MV-4-11 (cell line): ENCODE results near the gene LSS.
"Not testable (repeated sequence)": the region's sequence is repeated elsewhere in the genome, so short reads cannot be mapped to it uniquely, and the experiment has no call there.

Source experiments
- DNase-seq: peaks from one replicate; lab custom pipeline; 2025; lab: John Stamatoyannopoulos, UW

LSS gene

DNA sequence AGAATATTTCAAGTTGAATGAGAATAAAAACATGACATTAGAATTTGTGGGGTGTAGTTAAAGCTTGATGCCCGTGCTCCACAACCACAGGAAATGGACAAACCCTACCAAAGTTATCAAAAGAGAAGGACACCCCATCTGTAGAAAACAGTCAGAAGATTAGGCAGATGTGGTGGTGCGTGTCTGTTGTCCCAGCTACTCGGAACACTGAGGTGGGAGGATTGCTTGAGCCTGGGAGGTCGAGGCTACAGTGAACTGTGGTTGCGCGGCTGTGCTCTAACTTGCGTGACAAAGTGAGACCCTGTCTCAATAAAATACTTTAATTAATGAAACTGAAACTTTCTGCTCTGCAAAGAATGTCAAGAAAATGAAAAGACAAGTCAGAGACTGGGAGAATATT, 42.9 kb downstream of the LSS start:
- no peak for DNase-seq

DNA sequence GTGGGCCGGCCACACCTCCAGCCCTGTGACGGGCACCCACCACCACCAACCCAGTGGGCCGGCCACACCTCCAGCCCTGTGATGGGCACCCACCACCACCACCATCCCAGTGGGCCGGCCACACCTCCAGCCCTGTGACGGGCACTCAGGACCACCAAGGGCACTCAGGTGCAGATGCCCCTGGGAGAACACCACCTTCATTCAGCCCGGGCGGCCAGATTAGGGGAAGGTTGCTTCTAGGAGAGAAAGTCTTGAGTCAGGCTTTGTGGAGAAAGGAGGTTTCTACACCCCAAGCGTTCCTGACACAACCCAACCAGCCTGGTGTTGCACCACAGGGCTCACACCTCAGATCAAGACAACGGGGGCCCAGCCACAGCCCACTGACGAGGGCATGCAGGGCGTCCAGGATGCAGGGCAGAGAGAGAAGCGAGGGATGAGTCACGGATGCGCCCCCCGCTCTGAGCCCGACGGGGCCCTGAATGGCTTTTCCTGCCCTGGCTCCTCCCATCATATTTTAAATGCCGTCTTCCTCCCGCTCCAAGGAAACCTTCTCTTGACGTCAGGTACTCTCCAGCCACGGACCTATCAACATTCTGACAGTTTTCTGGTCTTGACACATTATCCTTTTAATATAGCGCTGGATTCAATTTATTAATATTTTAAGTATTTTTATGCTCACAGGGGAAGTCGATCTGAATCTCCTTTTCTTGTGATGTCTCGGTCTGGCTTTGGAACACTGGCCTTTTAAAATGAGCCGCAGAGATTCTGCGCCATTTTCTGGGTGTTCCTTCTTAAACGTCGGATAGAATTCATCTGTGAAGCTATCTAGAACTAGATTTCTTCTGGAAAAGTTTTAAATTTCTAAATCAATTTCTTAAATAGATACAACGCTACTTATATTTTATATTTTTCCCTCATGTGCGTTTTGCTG, 43.7 kb downstream of the LSS start:
- peak; percentile 50 for DNase-seq

DNA sequence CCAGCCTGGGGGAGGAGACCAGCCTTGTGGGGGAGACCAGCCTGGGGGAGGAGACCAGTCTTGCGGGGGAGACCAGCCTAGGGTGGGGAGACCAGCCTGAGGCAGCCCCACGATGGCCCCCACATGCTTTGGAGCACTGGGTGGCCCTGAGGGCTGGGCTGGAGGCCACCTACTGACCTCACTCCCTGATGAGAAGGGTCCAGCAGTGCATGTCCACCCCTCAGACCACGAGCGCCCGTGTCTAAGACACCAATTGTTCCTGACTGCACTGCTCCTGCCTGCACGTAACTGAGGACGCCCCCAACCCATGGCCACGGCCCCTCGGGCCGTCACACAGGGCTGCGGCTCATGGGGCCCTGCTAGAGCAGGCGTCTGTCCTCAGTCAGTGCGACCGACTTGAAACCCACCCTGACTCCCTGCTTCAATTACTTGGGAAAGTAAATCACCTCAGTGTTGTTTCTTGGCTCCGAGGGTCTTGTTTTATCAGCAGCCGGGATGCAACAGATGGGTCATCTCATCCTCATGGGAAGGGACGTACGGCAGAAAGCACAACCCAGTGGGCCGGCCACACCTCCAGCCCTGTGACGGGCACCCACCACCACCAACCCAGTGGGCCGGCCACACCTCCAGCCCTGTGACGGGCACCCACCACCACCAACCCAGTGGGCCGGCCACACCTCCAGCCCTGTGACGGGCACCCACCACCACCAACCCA, 44.5 kb downstream of the LSS start, which contains the start of gene SPATC1L:
SPATC1L (minus strand) TSS at position 550 of the 715 bp plus-strand sequence. CDS start 1,643 bp downstream, outside the sequence.
- no peak for DNase-seq

DNA sequence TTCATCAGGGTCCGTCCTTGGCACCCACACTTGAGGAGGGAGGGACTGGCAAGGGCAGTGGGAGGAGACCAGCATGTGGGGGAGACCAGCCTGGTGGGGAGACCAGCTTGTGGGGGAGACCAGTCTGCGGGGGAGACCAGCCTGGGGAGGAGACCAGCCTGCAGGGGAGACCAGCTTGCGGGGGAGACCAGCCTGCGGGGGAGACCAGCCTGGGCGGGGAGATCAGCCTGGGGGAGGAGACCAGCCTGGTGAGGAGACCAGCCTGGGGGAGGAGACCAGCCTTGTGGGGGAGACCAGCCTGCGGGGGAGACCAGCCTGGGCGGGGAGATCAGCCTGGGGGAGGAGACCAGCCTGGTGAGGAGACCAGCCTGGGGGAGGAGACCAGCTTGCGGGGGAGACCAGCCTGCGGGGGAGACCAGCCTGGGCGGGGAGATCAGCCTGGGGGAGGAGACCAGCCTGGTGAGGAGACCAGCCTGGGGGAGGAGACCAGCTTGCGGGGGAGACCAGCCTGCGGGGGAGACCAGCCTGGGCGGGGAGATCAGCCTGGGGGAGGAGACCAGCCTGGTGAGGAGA, 45.2 kb downstream of the LSS start:
- DNase-seq, result not testable (repeated sequence)

DNA sequence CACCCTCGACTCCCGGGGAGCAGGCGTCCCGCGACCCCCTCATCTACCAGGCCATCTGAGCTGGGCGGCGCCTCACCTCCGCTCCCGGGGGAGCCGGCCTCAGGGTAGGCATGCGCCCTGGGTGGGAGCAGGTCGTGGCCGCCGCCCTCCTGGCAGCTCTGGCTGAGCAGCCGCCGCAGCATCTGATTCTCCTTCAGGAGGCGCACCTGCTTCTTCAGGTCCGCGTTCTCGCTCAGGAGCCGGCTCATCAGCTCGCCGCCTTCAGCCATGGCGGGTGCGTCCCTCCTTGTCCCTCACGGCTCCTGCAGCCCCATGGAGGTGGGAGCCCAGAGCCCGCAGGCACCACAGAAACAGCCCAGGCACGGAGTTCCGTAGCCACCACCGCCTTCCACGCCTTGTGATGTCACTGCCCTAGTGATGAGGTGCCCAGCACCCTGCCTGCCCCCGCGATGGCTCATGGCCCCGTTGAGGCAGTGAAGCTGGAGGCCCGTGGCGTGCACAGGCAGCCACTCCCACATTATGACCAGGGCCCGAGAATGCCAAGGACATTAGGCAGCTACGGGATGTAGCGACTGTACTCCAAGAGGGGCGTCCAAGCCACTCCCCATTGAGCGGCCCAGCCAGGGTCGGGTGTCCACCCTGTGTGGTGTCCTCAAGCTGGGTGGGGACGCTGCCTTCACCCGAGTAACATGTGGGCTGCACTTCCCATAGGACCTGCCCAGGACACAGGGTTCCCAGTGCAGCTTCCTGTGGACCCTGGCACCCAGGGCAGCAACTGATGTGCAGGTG, 45.8 kb downstream of the LSS start:
- DNase-seq, result no peak

DNA sequence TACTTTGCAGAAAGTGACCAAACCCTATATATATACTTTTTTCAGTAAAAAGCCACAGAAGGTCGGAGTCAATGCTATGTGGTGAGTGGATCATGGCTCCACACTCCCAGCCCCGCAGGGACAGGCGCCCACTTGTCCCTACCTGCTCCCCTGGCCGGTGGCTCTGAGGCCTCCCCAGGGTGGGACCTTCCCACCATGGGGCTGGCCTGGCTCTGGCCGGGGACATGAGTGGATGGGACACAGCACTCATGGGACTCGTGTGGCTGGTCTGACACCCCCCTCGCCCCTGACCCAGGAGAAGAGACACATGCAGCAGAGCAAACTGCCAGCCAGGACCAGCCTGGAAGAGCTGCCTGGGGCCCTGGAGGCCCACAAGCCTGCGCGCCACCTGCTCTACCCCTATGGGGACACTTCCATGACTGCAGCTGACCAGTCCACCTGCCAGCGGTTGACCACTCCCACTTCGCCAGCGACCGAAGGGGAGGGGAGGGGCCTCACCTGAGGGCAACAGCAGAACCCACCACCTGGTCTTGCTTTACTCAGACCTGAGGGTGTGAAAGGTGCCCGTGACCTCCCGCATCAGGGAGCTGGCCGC, 46.5 kb downstream of the LSS start:
- no peak for DNase-seq

DNA sequence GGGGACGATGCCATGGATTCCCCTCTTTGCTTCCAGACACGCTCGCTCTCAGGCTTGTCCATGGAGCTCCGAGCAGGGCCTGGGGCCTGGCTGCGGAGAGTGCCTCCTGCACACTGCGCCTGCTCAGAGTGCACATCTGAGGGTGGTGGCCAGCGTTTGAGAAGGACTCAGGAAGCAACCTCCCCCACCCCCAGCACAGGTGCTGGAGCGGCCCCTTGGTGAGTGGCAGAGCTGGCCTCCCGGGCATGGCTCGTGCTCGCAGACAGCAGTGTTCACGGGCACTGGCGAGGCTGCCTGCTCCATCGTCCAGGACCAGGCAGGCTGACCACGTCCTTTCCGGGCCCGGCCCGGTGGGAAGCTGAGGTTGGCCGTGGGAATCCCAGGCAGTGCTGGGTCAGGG, 47.1 kb downstream of the LSS start:
- DNase-seq, result no peak

DNA sequence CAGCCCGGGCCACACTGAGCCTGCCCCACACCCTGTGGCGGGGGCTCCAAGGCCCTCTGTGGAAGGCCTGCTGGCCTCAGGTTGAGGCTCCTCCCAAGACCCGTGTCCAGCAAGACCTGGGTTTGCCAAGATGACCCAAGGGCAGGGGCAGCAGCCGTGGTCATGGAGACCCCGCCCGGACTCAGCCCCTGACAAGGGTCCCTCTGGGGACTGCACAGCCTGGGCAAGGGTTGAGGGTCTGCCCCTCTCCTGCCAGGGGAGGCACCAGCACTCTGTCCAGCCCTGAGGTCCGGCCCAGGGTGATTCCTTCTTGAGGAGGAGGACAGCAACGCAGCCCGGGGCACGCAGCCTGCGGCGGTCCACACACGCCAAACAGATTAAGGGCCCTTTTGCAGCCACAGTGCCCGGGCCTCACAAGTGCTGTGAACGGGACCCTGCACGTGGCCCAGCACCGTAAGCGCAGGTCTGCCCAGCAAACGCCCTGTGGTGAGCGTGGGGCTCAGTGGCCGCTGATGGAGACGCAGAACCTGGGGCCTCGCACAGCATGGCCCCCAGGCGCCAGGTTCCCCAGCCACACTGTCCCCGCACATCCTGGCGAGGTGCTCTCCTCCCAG, 47.7 kb downstream of the LSS start:
- DNase-seq, result no peak

DNA sequence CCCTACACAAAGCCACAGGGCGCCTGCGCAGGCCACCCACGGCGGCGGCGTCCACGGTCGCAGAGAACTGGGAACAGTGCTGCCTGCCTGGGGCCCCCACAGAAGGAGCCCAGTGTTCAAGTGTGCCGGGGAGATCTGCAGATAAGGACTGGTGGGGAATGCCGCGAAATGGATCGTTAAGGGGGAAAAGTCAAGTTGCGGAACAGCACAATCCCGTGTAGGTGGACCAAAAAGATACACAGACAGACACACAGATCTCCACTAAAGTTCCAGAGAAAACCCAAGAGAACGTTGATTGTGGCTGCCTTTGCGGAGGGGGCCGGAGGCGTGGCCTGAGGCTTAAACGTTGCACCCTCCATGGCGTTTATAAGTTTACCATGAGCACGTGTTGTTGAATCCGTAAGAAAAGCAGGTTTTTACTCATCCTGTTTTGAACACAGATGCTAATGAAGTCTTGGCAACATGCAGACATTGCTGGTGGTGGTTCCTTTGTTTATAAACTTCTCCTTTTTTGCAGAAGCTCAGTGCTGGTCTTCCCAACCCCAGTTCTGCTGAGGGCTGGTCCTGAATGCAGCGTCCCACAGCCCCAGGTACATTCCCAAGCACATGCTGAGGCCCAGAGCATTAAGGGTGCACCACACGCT, 48.4 kb downstream of the LSS start:
- DNase-seq, result peak; percentile 46

DNA sequence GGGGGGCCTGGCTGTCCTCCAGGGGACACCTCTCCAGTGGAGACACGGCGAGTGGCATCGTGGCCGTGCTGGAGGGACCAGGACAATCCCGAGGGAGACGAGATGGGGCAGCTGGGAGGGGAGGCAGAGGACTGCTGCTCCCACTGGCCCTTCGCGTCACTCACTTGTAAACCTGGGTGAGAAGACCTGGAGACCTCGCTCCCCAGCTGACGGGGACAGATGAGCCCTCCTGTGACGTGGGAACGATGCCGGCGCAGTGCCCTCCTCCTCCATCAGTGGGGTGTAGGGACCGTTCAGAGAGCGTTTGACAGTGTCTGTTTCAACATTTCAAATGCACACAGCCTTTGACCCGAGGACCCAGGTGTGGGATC, 48.9 kb downstream of the LSS start:
- DNase-seq, result no peak

DNA sequence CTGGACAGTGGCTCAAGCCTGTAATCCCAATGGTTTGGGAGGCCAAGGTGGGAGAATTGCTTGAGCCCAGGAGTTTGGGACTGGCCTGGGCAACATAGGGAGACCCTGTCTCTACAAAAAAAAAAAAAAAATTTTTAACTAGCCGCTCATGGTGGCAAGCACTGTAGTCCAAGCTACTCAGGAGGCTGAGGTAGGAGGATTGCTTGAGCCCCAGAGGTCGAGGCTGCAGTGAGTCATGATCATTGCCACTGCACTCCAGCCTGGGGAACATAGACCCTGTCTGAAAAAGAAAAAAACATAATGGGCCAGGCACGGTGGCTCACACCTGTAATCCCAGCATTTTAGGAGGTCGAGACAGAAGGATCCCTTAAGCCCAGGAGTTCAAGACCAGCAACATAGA, 49.6 kb downstream of the LSS start:
- DNase-seq, result no peak

DNA sequence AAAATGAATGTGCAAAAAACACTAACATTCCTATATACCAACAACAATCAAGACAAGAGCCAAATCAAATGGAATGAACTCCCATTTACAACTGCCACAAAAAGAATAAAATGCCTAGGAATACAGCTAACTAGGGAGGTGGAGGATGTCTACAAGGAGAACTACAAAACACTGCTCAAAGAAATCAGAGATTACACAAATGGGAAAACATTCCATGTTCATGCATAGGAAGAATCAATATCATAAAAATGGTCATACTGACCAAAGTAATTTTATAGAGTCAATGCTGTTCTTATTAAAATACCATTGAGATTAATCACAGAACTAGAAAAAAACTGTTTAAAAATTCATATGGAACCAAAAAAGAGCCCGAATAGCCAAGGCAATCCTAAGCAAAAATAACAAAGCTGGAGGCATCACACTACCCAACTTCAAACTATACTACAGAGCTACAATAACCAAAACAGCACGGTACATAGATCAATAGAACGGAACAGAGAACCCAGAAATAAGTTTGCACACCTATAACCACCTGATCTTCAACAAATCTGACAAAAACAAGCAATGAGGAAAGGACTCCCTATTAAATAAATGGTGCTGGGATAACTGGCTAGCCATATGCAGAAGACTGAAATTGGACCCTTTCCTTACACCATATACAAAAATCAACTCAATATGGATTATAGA, 52.0 kb downstream of the LSS start:
- DNase-seq, result not testable (repeated sequence)

DNA sequence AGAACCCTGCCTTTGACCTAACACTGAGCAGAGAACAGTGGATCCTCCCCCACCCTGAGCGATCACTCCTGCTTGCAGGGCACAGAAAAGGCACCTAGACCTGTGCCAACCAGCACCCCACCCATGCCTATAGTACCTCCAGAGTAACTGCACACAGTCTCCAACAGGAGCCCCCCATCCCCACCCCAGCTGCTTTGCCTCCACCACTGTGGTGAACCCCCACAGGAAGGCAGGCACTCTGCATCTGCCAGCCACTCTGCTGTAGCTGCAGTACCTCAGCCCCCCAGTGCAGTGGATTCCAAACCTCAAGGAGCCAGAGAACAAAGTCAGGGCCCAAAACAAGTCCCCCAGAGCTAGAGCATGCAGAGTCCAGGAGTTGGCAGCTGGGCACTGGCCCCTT, 55.0 kb downstream of the LSS start:
- no peak for DNase-seq

DNA sequence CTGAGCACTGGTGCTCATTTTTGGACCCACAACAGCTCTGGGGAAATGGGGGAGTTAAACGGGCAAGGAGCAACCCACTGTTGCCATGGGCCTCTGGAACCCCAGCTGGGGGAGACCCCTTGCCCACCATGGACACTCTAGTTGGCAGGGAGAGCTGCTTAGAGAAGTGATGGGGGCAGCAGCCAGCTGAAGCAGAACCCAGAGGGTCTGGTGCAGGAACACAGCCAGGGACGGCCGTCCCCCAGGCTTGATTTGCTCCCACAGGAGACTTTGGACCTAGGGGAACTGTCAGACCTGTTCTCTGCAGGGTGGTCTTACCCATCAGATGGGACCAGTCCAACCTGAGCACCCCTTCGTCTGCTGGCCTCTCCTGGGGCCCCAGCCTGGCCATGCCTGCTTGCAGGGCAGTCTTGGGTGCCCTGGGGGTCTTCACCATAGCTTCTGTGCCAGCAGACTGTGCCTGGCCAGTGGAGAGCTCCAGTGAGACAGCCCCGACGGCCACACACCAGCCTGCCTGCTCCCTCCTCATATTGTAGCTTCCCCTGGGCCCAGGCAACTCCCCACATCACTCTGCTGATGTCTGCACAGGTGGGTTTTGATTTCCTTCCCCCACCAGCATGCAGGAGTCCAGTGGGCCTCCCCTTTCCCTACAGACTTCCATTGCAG, 55.6 kb downstream of the LSS start:
- no peak for DNase-seq

DNA sequence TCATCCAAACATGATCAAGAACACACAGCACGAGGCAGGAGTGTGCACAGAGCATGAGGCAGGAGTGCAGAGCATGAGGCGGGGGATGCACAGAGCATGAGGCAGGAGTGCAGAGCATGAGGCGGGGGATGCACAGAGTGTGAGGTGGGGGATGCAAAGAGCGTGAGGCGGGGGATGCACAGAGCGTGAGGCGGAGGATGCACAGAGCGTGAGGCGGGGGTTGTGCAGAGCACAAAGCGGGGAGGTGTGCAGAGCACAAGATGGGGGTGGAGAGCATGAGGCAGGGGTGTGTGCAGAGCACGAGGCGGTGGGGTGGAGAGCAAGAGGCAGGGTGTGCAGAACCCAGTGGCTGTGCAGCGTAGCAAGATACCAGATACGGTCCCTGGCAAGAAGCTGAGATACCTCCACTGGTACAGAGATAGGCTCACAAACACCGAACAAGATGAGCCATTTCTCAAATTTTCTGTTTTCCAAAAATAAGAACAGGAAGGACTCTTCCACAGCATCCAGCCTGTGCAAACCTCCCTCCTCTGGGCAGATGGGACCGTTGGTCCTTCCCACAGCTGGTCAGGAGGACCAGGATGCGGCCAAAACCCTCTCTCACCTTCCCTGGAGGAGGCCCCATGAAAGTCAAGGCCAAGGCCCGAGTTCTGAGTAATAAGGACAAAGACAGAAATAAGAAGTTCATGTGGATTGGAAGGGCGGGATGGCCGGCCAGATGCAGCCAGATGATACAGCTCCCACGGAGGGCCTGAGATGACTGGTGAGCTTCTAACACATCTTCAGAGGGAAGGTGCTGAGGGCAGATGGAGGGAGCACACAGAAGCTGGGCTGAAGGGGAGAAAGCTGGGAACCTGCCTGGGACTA, 56.3 kb downstream of the LSS start:
- no peak for DNase-seq

DNA sequence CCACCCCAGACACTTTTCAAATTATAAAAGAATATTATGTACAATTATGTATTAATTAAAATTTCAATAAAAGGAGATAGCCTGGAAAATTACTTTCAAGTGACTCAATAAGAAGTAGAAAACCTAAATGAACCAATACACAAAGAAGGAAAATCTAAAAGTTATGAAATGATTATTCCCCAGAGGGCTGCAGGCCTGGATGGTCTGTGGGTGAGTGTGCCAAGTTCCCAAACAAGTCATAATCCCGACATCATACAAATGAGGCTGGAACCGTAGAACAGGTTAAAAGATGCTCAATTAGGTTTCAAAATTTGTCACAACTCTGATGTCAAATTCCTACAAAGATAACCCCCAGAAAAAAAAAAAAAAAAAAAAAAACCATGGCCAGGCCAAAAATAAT, 57.0 kb downstream of the LSS start:
- DNase-seq, result no peak

DNA sequence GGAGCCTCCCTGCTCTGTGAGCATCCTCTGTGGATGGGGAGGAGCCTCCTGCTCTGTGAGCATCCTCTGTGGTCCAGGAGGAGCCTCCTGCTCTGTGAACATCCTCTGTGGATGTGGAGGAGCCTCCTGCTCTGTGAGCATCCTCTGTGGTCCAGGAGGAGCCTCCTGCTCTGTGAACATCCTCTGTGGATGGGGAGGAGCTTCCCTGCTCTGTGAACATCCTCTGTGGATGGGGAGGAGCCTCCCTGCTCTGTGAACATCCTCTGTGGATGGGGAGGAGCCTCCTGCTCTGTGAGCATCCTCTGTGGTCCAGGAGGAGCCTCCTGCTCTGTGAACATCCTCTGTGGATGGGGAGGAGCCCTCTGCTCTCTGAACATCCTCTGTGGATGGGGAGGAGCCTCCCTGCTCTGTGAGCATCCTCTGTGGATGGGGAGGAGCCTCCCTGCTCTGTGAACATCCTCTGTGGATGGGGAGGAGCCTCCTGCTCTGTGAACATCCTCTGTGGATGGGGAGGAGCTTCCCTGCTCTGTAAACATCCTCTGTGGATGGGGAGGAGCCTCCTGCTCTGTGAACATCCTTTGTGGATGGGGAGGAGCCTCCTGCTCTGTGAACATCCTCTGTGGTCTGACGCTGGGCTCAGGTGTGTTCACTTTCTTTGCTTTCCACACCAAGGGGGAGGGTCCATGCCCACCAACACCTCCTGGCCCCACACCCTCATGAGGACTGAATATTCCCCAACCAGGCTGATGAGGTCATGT, 58.0 kb downstream of the LSS start:
- DNase-seq, result not testable (repeated sequence)
